GM21786 (cell line): ENCODE measurements around the gene CEP89.
"Not testable (repeated sequence)": the region's sequence is repeated elsewhere in the genome, so short reads cannot be mapped to it uniquely, and the experiment has no call there.

Experiments used
- ATAC-seq: cut with Tn5 transposase; IDR thresholded peaks from one replicate; pipeline ENCODE4 v1.9.1; 2021; ENCODE audit not compliant: unreplicated experiment

The CEP89 gene

GRCh38 chr19:32896516-32897214 lies 75.1 kb downstream of the CEP89 start:
- ATAC-seq = no peak

GRCh38 chr19:32895384-32895783 lies 76.4 kb downstream of the CEP89 start:
- peak; percentile 65 for ATAC-seq

DNA sequence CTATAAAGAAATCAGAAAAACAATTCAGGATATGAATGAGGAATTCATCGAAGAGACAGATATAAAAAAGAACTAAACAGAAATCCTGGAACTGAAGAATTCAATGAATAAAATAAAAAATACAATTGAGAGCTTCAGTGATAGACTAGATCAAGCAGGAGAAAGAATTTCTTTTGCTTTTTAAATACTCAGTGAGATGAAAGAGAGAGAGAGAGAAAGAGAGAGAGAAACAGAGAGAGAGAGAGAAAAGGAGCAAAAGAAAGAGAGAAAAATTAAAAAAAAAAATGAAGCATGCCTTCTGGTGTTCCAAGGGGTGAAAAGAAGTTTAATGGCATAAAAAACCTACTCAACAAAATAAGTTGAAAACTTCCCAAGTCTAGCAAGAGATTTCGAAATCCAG lies 80.1 kb downstream of the CEP89 start:
- ATAC-seq = no peak

DNA sequence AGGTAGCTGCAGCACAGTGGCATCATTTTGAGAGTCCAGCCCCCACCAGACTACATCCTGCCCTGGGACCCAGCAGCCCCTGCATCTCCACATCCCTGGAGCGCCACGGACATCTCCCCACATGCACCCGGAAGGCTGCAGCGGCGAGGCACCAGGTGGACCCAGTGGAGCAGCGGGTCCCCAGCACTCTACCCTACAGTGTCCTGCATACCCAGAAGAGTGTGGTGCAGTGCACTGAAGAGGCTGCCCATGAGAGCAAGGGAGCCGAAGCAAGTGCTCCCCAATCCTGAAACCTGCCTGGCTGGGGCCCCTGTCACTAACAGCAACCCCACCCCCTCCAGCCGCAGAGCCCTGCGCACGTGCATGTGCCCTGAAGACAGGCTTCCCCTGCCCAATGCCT lies 80.9 kb downstream of the CEP89 start:
- no peak for ATAC-seq

DNA sequence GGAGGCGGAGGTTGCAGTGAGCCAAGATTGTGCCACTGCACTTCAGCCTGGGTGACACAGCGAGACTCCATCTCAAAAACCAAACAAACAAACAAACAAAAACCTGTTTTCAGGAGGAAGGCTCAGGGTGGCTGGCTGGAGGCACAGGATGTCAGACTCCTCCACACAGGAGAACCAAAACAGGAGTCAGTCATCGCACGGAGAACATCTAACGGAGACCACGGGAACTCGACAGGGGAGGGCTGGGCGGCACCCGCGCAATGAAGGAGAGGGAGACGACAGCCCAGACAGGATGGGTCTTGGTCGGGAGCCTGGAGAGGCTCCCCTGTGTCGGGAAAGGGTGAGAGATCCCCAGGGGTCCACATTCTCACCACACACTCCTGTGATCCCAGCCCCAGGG lies 81.4 kb downstream of the CEP89 start:
- ATAC-seq = no peak

- no peak for ATAC-seq
These were observed 82.4 kb downstream of the CEP89 start for GRCh38 chr19:32889137-32889934.

DNA sequence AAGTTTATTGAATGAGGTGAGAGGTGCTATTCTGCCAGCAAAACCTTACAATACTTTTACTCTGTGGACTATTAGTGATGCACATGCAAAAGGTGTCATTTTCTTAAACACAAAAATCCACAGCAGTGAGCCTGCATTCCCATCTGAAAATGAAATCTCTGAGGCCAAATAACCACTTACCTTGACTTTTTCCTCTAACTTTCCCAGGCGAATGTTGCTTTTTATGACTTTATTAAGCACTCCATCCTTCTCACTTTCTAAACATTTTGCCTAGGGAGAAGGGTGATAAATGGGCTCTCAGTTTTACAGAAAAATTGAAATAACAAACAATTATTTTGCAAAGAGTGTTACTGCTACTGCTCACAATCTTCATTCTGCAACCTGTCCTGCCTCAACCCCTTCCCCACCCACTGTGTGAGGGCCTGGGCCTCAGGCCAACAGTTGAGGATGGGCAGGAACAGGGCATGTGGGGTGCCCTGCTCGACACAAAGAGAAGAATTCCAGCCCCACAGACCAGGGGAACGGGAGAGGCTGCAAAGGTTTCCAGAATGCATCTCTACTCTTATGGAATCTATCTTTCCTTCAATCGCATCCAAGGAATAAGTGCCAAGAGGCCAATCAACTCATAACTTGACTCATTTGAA lies 84.1 kb downstream of the CEP89 start:
- ATAC-seq = no peak

DNA sequence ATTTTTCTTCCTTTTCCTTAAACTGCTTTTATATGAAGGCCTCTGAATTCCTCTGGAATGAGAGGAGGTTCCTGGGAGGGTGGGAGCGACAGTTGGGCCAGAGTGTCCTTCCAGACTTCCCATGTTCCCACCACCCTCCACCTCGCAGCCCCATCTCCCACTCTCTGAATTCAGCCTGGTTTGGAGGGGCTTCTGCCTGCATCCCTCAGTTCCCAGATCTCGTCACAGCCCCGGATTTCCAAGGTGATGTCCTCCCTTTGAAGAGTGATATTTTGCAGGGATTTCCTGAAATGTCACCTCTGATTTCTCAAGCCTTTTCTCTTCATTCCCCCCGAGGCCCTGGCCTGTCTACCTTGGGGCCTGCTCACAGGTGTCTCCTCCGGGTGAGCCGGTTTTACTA lies 85.5 kb downstream of the CEP89 start:
- no peak for ATAC-seq

DNA sequence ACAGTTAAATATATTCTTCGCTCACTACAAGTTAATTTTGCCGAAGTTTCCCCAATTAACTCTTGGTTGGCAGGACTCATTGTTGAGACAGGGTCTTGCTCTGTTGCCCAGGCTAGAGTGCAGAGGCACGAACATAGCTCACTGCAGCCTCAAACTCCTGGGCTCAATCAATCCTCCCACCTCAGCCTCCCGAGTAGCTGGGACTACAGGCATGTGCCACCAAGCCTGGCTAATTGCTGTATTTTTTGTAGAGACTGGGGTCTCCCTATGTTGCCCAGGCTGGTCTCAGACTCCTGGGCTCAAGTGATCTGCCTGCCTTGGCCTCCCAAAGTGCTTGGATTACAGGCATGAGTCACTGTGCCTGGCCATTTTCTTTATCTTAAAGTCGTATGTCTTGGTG lies 86.5 kb downstream of the CEP89 start:
- ATAC-seq = not testable (repeated sequence)

DNA sequence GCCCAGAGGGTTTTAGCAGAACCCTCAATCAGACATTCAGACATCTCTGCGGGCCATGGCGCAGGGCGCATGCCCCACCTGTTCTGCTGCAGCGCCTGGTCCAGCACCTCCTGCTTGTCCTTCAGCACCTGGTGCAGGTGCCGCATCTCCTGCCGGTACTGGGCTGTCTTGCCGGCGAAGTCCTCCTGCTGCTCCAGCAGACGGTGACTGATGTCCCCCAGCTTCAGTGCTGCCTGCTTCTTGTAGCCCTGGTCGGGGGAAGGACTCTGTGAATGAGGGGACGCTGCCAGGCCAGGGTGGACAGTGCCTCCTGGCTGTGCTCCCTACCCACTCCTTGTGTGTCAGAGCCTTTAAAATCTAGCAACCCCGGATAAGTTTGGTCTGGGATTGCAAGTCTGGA lies 90.0 kb downstream of the CEP89 start:
- no peak for ATAC-seq

DNA sequence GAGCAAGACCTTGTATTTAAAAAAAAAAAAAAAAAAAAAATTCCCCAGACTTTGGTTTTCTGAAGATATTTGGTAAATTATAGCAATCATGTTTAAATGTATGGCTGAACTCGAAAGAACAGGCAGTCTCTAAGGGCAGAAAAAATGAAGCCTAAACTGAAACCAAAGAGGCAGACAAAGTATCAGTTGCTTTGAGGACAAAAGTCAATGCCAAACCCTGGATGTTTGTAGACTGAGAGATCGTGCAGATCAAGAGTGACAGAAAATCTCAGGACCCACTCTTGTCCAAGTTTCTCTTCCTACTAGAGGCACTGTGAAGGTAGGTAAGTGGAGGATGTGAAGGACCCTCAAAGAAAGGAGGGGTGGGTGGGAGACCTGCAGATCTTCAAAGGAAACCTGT lies 91.1 kb downstream of the CEP89 start:
- ATAC-seq = no peak

DNA sequence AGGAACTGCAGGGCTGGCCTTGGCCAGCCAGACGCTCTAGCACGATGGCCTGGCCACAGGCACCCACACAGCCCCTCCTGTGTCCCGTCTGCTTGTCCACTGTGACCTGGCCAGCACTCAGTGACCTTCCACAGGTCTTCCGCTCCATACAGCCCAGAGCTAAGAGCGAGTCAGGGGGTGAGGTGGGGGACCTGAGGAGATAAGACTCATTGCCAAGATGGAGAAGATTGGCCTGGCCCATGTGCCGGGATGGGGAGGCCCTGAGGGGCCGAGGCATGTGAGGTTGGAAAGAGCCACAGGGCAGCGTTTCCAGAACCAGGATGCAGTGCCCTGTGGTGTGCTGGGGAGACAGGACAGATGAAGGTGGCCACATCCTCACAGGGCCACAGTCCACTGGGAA lies 92.0 kb downstream of the CEP89 start:
- ATAC-seq = no peak

DNA sequence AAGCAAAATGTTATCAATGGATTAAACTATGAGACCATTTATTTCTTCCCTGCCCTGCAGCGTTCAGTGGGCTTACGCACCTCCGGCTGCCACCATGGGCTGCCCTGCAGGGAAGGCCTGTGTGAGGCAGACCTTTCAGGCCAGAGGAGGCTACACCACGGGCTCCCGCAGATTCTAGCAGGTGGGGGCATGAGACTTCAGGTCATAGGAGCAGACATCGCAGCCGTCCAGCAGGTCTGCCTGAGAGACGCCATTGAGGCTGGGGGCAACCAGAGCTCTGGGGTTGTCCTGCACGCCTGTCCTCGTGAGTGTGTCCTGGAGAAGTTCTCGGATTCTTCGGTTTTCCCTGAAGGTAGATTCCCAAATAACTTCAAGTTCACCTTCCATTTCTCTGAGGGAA lies 92.8 kb downstream of the CEP89 start:
- ATAC-seq = no peak

GRCh38 chr19:32877977-32878745 lies 93.6 kb downstream of the CEP89 start:
- no peak for ATAC-seq

GRCh38 chr19:32877323-32877912 lies 94.3 kb downstream of the CEP89 start:
- no peak for ATAC-seq

DNA sequence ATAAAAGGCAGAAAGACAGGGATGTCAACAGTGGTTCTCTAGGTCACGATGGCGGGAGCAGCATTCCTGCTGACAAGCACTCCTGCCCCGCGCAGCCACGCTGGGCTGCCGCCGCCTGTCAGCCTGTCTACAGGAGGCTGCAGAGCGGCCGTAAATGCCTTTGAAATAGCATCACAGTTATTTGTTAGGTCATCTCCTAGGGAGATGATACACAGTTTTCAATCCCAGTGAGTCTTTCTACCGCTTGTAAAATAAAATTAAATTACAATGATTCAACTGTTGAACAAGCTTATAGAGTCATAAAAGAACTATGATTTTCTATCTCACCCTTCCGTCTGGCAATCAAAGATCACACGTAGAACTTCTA lies 94.9 kb downstream of the CEP89 start:
- no peak for ATAC-seq

- ATAC-seq = no peak
These were observed 95.4 kb downstream of the CEP89 start for GRCh38 chr19:32876236-32876918.

DNA sequence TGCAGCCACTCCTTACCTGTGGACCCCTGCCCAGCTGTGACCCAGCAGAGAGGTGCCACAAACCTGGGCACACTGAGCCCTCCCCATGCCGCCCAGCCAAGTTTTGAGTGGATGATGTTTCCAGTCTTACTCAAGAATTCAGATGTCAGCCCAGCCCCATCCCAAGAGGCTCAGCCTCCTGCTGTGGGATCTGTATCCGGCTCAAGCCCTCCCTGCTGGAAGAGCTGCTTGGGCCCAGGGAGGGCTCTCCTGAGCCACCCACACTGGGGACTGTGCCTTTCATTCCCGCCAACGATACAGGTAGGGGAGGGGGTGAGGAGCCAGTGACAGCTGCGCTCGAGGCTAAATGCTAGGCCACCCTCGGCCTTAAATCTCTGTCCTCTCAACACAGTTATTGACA lies 96.3 kb downstream of the CEP89 start:
- no peak for ATAC-seq

DNA sequence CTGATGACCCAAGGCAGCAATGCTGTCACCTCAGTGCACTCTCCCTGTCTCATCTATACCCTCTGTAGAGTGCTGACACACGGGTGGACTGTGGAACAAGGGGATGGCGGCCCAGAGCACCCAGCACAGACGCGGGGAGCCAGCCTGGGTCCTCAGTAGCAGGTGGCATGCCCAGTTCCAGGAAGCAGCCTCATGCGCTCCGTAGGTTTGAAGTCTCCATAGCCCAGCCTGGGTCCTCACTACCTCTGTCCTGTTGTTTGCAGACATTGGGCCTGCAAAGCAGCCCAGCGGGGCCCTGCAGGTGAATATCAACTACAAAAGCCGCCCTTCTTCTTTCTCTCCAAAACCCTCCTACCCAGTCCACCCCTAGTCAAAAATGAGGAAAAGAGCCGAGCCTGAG lies 97.2 kb downstream of the CEP89 start:
- no peak for ATAC-seq

DNA sequence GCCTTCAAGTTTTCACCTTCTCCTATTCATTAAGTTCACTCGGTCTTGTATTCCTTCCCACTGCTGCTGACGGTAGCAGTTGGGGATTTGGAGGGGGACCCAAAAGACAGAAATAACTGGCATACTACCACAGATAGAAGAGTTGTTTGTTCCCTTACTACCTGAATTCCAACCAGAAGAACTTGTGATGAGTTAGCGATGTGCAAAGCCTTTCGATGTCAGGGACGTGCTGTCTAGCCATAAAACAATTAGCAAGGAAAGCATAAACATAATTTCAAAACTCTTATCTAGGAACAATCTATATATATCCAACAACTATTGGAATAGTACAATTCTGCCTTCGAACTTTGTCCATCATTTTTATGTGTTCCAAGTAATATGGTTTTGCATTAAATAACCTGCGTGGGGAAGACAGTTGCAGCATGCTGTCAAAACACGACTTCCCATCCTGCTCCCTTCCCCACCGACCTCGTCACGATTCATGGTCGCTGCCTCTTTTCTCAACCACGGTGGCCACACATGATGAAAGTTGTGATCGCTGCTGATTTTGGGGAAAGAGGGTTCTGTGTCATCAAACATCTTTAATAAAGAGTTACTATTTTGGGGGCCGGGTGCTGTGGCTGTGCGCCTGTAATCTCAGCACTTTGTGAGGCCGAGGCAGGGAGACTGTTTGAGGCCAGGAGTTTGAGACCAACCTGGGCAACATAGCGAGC lies 98.4 kb downstream of the CEP89 start:
- no peak for ATAC-seq
